ENCODE measurements around the gene LRP11.
"Not testable (repeated sequence)": the region's sequence is repeated elsewhere in the genome, so short reads cannot be mapped to it uniquely, and the experiment has no call there.

Gene LRP11, protein sequence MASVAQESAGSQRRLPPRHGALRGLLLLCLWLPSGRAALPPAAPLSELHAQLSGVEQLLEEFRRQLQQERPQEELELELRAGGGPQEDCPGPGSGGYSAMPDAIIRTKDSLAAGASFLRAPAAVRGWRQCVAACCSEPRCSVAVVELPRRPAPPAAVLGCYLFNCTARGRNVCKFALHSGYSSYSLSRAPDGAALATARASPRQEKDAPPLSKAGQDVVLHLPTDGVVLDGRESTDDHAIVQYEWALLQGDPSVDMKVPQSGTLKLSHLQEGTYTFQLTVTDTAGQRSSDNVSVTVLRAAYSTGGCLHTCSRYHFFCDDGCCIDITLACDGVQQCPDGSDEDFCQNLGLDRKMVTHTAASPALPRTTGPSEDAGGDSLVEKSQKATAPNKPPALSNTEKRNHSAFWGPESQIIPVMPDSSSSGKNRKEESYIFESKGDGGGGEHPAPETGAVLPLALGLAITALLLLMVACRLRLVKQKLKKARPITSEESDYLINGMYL

DNA sequence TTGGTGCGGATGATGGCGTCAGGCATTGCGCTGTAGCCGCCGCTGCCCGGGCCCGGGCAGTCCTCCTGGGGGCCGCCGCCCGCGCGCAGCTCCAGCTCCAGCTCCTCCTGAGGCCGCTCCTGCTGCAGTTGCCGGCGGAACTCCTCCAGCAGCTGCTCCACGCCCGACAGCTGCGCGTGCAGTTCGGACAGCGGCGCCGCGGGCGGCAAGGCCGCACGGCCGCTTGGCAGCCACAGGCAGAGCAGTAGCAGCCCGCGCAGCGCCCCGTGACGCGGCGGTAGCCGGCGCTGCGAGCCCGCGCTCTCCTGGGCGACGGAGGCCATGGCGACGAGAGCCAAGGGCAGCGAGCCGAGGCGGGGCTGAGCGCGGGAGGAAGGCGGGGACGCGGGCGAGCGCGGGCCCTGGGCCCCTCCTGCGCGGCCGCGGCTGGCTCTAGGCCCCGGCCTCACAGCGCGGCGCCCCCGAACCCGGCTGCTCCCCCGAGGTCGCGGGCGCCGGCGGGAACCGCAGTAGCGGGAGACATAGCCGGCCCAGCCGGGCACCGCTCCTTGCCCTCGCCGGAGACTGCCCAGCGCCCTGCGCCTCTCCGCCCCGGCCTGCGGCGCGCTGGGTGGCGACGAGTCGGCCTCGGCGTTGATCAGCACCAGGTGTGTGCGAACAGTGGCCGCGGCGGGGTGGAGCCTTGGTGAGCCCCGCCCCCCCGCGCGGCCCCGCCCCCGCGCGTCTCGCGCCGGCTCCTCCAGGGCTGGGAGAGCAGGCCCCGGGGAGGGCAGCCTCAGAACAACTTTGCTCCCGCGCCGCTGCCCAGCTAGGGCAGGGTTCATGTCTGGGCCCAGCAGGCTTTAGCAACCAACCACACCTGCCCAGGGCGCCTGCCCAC, at the start of gene LRP11:
LRP11 (minus strand) TSS at position 662 of the 880 bp plus-strand sequence; CDS start at position 323, 339 bp downstream.
- peak in 13 of 14 donors; percentile 45 to 91 (median 75) for DNase-seq

DNA sequence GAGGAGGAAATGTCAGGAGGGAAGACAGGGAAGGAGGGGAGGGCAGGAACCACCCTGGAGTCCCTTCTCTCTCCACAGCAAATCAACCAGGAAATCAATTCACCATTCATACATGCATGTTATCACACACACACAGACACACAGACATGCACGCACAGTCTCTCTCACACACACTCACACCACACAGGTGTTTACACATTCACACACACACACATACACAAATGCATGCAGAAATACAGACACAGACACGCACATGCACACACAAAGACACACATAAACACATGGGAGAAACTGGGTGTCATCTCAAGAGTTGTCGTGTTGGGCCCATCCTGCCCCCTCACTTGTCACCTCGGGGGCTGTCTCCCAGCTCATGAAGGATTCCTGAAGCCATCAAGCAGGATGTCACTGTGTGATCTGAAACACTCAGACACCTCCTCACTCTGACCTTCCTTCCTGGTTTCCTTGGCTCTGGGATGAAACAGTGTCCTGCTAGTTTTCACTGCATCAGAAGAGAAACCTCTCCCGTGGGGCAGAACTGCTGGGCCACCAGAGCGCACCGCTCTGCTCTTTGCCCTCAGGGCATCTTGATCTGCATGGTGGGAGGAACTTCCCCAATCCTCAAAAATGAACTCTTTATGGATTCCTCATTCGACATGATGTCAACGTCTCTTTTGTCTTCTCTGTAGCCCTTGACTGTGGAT, 49.5 kb upstream of the LRP11 start:
- DNase-seq, result no peak

DNA sequence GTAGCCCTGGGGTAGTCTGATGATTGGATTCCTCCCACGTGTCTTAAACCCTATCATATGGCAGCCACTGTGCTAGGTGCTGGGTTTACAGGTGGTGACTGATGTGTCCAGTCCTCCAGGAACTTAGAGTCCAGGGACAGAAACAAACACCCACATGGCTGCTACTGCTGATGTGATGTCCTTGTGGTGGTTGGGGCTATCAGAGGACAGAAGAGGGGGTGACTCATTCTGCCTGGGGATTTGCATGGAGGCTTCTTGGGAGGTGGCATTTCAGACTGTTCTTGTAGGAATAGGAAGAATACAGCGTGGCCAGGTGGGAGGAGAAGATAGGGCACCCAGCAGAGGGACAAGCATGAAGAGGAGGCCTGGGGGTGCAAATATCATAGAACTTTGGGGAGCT, 48.9 kb upstream of the LRP11 start:
- no peak for DNase-seq

DNA sequence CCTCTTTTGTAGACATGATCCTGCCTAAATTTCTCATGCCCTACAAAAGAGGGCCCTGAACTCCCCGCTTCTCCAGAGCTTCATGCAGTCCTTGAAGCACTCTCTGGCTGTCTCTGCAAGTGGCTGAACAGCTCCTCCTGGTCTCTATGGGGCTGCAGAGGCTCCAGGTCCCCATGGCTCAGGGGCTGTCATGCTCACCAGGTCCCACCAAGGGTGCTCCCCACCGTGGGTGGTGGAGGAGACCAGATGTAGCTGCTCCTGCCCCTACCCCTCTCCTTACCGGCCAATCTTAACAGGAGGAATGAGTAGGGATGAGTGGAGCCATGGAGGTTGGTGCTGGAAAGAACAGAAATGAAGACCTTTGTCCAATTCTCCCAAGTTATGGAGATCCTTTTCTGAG, 48.5 kb upstream of the LRP11 start:
- DNase-seq, result not testable (repeated sequence)

DNA sequence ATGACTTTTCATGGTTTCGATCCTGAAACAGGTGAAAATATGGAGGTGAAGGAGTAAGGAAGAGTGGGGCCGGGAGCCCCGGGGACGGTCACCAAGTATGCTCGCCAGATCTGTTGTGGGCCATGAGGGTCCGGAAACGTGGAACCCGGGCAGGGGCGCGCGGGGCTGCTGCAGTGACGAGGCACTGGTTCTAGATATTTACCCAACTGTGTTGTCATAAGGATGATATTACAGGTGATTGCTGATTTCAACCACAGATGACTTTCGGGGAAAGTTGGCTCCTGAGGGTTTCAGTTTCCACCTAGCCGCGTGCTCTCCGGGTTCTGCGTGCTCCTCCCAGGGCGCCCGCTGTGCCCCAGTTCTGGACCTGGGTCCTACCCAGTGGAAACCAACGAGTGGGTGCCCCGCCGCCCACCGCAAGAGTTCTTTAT, 46.6 kb upstream of the LRP11 start:
- no peak for DNase-seq

DNA sequence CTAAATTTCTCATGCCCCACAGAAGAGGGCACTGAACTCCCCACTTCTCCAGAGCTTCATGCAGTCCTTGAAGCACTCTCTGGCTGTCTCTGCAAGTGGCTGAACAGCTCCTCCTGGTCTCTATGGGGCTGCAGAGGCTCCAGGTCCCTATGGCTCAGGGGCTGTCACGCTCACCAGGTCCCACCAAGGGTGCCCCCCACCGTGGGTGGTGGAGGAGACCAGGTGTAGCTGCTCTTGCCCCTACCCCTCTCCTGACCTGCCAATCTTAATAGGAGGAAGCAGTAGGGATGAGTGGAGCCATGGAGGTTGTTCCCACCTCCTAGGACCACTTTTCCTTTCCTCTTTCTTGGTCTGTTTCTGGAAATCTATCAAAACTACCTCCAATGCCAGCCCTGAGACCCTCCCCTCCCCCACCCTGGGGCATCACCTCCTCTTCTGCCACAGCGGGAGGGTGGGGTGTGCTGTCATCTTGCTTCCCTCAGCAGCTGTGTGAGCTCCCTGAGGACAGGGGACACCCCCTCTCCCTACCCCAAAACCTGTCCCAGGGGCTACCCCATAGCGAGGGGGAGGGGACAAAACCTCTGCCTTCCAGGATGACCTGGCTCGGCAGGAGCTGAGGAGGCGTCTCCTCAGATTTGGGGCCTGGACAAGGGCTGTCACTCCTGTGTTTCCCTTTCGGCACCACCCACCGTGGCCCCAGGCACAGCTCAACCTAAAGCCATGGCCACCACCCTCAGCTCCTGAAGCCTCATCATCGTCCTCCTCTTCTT, 45.7 kb upstream of the LRP11 start:
- no peak for DNase-seq

DNA sequence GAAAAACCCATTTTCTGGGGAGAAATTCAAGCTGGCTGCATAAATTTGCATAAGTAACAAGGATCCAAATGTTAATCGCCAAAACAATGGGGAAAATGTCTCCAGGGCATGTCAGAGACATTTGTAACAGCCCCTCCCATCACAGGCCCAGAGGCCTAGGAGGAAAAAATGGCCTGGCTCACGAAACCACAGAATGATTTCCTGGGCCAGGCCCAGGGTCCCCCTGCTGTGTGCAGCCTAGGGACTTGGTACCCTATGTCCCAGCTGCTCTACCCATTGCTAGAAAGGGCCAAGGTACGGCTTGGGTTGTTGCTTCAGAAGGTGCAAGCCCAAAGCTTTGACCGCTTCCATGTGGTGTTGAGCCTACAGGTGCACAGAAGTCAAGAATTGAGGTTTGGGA, 44.3 kb upstream of the LRP11 start:
- DNase-seq, result not testable (repeated sequence)

DNA sequence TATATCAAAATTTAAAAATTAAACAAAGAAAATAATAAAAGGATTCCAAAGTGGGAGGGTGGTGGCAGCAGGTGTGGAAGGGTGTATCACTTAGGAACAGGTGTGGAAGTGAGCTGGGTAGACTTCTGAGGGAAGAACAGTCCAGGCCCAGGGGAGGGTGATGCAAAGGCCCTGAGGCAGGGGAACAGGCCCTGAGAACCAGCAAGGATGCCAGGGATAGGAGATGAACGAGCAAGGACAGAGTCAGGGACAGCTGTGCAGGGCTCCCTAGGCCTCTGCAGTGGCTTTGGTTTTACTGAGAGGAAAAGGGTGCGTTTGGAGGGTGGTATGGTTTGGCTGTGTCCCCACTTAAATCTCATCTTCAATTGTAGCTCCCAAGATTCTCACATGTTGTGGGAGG, 43.2 kb upstream of the LRP11 start:
- no peak for DNase-seq

DNA sequence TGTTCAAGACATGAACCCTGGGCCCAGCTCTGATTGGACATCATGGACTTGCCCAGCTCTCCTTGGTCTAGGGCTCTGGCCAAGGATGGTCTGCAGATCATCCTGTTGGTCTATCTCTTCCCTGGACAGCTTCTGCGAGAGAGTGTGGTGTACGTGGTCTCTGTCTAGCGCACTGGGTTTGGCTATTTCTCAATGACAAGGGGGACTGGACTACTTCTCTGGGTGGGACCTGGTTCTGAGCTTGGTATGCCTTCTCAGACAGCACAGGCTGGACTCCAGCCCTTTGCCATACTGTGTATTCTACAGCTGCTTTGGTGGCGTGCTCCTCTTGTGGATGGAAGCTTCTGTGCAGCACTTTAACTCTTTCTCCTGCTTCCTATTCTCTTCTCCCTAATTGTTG, 42.2 kb upstream of the LRP11 start:
- DNase-seq, result no peak

DNA sequence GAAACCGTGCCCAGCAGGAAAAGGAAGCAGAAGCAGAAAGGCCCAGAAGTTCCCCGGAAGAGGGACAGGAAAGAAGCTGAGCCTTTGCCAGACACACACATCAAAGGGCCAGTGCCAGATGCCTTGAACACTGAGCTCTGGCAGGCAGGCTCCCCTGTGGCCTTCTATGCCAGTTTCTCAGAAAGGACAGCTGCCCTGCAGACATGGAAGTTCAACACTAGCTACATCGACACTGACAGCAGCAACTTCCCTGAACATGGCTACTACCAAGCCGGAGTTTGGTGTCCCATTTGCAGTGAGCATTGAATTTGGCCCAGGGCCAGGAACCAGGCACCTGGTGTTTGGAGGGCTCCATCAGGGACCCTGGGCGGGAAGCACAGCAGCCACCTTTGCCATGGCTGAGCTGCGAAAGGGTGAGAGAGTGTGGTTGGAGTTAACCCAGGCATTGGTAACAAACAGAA, 41.8 kb upstream of the LRP11 start:
- DNase-seq, result no peak

DNA sequence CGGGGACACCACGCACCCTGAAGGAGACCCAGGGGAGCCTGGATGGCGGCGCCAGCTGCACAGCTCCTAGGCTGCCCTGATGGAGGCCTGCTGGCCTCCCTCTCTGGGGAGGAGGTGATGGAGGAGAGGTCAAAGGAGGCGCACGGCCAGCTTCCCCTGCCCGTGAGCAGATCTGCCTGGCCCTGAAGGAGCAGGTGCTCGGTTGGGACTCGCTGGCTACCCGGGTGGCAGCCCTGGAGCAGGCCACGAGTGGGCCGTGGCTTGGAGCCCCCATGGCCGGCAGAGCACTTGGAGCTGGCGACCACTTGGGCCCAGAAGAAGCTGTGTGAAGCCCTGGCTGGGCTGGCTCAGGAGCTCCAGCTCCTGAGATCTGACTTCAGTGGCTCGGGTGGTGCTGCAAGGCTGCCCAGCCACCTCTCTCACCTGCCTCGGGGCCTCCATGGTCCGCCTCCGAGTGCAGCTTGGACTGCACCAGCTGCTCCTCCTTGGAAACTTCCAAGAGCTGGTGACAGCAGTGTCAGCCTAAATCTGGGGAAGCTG, 41.3 kb upstream of the LRP11 start:
- DNase-seq, result no peak

DNA sequence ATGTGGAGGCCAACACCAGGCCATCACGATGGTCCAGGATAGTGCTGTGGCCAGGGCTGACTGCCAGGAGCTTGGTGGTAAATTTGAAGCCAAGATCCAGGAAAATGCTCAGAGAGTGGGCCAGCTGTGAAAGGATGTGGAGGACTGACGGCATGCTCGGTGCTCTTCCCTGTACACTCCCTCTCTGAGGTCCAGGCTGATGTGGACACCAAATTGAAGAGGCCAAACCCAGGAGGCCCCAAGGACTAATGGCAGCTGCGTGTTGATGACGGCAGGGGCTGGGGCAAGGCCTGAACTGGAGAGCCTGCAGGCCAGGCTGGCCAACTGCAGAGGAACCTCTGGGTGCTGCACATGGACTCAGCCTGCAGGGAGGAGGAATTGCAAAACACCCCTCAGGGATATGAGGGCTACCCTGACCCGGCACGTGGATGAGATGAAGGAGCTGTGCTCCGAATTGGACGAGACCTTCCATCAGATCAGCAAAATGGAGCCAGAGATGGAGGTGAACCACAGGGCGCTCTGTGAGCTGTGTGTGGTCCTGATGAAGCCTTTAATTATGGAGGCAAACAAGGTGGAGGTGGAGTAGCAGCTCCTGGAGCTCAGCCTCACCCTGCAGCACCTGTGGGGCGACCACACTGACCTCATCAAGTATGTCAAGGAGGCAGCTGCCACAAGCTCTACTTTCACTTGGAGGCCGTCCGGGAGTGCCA, 40.7 kb upstream of the LRP11 start:
- DNase-seq, result no peak

DNA sequence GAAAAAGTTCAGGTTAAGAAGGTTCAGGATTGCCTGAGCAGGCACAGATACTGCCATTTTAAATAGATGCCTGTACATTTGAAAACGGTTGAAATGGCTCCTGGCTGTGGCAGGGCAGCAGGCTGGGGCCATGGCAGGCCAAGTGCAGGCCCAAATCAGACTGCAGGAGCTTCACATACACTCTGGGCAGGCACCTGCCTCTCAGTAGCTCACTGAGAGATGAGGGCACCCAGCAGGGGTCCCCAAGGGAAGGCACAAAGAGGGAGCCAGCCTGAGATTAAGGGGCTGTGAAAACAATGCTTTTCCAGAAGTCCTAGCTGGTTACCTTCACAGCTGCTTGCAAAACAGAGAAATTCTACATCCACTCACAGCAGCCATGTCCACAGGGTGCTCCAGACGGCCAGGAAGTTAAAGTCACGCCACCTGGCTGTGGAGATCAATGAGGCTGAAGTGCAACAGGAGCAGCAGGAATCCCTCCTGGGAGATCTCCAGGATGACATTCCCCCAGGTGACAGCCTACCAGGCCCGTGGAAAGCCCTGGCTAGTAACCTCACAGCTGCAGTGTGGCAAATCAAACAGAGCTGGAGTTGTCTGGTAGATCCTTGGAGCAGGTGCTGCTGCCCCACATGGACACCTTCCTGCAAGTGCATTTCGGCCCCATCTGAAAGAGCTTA, 39.9 kb upstream of the LRP11 start:
- no peak for DNase-seq

DNA sequence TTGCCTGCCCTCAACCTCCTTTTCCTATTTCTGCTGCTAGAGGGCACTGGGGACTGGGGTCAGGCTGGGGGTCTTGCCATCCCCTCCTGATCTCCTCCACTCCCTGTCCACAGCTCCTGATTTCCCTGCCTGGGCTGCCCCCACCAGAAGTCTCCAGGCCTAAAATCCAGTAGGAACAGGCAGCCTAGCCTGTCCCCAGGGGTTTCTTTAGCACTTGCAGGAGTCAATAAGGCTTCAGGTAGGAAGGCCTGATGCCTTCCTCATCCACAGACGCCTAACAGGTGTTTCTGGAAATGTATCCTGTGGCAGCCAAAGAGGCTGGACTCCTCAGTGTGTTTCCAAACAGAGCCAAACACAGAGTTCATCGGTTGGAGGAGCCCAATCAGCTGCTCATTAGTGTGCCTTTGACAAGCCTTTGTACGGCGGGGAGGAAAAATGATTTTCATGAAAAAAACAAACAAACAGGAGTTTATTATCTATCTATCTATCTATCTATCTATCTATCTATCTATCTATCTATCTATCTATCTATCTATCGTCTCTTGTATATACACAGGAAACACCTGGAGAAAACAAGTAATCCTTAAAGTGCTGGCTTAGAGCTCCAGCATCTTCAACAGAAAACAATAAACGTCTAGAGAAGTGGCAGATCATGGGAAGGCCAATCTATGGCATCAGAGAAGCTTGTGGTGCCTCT, 37.4 kb upstream of the LRP11 start:
- no peak for DNase-seq

DNA sequence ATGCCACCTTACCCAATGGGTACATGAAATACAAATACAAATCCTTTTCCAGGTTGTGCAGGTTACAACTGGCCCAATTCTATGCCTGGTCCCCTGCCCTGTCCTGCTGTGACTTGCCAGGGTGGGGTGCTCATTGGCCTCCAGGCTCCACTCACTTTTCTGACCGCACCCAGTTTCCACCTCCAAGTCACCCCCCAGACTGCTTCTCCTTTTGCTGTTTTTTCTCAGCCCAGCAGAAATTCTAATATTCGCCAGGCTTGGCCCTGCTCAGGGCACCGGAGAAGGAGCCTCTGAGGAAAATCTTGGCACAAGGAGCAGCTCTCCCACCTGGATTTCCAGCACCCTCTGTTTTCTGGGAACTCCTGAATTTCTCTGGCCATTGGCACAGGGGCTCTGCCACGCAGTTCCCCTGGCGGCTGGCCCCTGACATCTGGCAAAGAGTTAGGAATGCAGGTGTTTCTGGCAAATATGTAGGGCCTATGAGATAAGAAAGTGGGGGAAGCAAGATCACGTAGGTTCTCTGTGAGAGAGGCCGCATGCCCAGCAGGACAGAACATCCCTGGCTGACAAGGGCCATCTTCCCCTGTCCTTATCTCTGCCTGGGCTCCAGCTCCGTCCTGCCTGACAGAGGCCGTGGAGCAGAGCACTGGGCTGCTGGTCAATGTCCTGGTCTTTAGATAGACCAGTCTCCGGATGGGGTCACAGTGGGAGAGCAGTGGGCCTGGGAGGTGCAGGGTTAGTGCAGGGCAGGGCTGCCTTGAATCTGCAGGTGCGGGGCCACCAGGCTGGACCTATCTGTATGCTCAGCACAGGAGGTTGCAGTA, 36.7 kb upstream of the LRP11 start:
- DNase-seq, result no peak

DNA sequence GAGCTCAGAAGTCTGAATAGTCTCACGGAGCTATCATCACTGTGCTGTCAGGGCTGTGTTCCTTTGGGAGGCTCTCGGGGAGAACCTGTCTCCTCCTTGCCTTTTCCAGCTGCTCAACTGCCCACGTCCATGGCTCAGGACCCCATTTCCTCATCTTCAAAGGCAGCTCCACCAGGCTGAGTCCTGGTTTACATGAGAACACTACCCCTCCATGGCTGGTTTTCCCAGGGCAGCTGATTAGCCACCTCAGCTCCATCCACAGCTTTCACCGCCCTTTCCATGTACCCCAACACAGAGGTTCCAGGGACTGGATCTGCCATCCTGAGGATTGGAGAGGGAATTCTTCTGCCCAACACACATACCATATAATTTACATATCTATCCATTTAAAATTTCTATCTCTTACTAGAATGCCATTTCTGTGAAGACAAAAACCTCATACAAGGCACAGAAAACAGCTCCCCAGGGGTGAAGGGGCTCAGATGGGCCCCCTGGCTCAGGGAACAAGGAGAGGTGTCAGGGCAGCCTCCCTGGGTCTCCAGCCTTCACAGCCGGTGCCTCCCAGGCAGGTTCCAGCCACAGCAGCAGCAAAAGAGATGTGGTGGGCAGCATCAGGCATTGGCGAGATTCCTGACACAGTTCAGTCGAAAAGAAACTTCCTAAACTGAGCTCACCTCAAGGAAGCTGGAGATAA, 35.9 kb upstream of the LRP11 start:
- DNase-seq, result no peak

DNA sequence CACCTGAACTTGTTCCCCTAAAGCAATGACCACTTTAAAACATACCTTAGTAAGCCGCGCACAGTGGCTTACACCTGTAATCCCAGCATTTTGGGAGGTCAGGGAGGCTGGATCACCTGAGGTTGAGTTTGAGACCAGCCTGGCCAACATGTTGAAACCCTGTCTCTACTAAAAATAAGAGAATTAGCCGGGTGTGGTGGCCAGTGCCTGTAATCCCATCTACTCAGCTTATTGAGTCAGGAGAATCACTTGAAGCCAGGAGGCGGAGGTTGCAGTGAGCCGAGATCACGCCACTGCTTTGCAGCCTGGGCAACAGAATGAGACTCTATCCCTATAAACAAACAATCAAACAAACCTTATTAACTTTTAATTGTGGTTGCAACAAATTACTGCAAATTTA, 35.3 kb upstream of the LRP11 start:
- no peak for DNase-seq

DNA sequence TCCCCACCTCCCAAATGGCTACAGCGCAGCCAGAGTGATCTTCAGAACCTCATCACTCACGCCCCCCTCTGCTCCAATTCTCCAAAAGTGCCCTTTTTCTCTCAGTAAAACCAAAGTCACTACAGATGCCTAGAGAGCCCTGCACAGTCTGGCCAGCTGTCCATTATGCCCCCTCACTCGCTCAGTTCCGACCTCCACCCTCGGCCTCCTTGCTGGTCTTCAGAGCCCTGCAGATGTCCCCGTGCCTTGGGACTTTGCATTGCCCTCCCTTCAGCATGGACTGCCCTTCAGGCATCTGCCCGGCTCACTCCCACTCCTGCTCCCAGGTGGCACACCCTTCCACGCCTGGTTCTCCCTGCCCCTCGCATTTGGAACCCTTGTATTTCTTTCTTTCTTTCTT, 34.8 kb upstream of the LRP11 start:
- no peak for DNase-seq

Measured in C1 segment of cervical spinal cord (tissue), 14 donors.